ENCODE results near the gene GCAT.
"Not testable (repeated sequence)": the region's sequence is repeated elsewhere in the genome, so short reads cannot be mapped to it uniquely, and the experiment has no call there.

GCAT gene

GRCh38 chr22:37782340-37783168 lies 25.2 kb upstream of the GCAT start:
- no peak for DNase-seq (ENCODE audit: low read depth)

DNA sequence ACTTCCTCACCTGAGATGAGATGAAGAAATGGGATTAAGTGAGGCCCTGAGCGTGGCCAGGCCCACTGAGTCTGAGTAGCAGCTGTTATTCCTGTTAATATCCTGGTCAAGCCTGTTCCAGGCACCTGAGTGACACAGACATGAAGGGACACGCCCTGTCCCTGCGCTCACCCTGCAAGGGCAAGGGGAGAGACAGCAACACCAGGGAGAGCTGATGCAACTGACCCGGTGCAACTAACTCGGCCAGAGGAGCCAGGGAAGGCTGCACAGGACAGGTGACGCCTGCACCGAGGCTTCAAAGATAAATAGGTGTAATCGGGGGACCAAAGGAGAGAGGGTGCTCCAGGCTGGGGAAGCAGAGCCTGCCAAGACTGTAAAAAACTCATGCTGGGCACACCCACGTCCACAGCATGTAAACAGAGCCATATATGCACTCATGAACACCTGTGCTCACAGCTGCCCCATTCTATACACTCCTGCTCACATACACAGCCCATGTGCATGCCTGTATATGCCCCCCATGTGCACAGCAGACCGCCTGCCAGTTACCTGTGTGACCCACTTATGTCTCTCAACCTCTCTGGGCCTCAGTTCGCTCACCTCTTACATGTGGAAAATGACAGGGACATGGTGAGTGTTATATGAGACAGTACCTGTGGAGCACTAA lies 22.8 kb upstream of the GCAT start:
- DNase-seq (ENCODE audit: low read depth) = no peak

DNA sequence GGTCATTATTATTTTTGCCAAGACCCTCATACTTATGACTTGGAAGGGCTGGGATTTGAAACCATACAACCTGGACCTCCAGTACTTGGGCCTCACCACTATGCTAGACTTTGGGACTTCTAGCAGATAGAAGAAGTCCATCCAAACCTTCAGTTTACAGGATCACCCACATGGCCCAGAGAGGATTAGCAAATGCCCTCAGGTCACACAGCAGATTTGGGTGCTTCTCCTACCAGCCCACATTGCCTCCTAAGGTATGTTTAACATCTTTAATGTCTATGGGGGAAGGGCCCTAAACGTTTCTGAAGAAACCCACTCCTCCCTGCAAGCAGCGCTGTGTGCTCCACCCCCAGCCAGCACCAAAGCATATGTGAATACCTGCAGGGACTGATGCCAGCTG lies 17.5 kb upstream of the GCAT start:
- no peak for DNase-seq (ENCODE audit: low read depth)

- no peak for DNase-seq (ENCODE audit: low read depth)
Observed at GRCh38 chr22:37792494-37792893, 15.2 kb upstream of the GCAT start.

GRCh38 chr22:37794376-37794775 lies 13.4 kb upstream of the GCAT start:
- DNase-seq (ENCODE audit: low read depth) = no peak

- DNase-seq (ENCODE audit: low read depth) = no peak
Observed at GRCh38 chr22:37796079-37796478, 11.7 kb upstream of the GCAT start.

DNA sequence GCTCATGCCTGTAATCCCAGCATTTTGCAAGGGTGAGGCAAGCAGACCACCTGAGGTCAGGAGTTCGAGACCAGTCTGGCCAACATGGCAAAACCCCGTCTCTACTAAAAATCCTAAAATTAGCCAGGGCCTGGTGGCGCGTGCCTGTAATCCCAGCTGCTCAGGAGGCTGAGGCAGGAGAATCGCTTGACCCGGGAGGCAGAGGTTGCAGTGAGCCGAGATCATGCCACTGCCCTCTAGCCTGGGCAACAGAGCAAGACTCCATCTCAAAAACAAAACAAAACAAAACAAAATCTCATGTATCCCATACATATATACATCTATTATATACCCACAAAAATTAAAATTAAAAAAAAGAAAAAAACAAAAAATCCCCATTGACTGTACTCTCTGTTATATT lies 10.5 kb upstream of the GCAT start:
- not testable (repeated sequence) for DNase-seq (ENCODE audit: low read depth)

GRCh38 chr22:37797874-37798500 lies 9.7 kb upstream of the GCAT start:
- no peak for DNase-seq (ENCODE audit: low read depth)

DNA sequence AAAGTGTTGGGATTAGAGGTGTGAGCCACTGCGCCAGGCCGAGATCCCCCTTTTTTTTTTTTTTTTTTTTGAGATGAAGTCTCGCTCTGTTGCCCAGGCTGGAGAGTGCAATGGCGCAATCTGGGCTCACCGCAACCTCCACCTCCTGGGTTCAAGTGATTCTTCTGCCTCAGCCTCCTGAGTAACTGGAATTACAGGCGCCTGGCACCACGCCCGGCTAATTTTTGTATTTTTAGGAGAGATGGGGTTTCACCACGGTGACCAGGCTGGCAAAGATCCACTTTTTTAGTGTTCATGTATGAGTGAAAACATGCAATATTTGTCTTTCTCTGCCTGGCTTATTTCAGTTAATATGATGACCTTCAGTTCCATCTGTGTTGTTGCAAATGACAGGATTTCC lies 7.8 kb upstream of the GCAT start:
- not testable (repeated sequence) for DNase-seq (ENCODE audit: low read depth)

- no peak for DNase-seq (ENCODE audit: low read depth)
Observed at GRCh38 chr22:37801946-37802309, 5.8 kb upstream of the GCAT start.

- DNase-seq (ENCODE audit: low read depth) = no peak
Observed at GRCh38 chr22:37802310-37803194, 5.2 kb upstream of the GCAT start.

- no peak for DNase-seq (ENCODE audit: low read depth)
Observed at GRCh38 chr22:37803195-37803638, 4.5 kb upstream of the GCAT start.

DNA sequence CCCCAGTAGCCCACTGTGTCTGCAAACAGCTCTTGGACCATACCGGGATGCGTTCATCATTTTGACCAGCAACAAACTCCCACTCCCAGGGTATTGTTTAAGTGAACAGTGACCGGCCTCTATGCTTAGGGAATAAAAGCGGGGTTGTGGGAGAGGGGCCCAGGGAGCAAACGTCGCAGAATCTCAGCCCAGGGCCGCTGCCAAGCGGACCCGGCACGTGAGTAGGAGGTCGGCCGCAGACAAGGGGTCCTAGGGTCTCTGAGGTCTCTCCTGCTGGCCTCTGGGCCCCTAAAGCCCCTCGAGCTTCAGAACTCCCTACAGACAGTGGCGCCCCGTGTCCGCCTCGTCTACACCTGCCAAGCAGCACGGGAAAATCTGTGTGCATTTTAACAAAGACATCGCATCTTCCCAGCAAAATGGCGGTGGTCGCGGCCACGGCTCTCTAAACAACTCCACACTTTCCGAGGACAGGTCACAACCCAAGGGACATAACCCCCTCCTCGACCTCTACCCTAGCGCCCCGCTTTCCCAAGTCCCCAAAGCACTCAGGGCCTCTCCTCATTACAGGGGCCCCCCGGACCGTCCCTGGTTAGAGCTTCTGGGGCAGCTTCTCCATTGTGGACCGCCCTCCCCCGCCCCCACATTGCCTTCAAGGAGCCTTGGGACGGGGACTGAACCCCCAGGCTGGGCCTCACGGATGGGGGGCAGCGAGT lies 3.9 kb upstream of the GCAT start:
- DNase-seq (ENCODE audit: low read depth) = no peak

DNA sequence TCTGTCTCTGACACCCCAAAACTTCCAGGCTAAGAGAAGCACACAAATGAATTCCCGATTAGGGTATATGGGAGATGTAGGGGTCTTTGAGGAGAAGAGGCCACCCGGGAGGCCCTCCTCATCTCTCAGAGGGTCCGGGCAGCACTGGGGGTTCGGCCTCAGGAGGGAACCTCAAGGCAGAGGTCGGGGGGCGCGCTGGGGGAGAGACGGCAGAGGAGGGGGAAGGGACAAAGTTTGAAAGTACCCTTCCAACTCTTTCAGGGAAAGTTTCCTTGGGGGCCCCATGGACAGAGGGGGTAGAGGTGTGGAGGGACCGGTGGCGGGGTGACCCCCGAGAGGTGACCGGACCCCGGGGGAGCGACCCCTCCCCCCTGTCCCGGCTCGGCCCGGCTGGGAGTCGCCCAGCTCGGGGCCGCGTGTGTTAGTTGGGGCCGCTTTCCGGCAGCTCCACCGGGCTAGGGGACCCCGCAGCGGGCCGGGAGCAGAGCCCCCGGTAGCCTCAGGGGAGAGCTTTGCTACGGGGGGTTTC lies 3.3 kb upstream of the GCAT start:
- no peak for DNase-seq (ENCODE audit: low read depth)

DNA sequence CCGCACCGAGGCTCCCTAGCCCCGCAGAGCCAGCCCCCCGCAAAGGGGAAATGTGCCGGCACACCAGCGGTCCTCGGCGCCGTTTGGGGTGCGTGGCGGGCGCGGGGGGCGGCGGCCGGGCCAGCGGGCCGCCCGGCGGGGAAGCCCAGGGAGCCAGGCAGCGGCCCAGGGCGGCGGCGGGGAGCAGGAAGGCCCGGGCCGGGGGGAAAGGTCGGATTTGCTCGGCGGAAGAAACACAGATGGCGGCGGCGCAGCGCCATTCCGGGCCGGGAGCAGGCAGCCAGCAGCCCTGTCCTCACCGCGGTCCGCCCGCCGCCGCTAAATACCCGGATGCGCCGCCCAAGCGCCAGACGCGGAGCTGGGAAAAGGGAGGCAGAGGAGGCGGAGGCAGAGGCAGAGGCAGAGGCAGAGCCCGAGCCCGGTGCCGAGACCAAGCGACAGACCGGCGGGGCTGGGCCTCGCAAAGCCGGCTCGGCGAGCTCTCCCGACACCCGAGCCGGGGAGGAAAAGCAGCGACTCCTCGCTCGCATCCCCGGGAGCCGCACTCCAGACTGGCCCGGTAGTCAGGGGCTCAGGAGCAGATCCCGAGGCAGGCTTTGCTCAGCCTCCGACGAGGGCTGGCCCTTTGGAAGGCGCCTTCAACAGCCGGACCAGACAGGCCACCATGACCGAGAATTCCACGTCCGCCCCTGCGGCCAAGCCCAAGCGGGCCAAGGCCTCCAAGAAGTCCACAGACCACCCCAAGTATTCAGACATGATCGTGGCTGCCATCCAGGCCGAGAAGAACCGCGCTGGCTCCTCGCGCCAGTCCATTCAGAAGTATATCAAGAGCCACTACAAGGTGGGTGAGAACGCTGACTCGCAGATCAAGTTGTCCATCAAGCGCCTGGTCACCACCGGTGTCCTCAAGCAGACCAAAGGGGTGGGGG lies 2.6 kb upstream of the GCAT start:
- DNase-seq (ENCODE audit: low read depth) = peak; percentile 41

DNA sequence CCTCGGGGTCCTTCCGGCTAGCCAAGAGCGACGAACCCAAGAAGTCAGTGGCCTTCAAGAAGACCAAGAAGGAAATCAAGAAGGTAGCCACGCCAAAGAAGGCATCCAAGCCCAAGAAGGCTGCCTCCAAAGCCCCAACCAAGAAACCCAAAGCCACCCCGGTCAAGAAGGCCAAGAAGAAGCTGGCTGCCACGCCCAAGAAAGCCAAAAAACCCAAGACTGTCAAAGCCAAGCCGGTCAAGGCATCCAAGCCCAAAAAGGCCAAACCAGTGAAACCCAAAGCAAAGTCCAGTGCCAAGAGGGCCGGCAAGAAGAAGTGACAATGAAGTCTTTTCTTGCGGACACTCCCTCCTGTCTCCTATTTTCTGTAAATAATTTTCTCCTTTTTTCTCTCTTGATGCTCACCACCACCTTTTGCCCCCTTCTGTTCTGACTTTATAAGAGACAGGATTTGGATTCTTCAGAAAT lies 1.9 kb upstream of the GCAT start:
- no peak for DNase-seq (ENCODE audit: low read depth)

DNA sequence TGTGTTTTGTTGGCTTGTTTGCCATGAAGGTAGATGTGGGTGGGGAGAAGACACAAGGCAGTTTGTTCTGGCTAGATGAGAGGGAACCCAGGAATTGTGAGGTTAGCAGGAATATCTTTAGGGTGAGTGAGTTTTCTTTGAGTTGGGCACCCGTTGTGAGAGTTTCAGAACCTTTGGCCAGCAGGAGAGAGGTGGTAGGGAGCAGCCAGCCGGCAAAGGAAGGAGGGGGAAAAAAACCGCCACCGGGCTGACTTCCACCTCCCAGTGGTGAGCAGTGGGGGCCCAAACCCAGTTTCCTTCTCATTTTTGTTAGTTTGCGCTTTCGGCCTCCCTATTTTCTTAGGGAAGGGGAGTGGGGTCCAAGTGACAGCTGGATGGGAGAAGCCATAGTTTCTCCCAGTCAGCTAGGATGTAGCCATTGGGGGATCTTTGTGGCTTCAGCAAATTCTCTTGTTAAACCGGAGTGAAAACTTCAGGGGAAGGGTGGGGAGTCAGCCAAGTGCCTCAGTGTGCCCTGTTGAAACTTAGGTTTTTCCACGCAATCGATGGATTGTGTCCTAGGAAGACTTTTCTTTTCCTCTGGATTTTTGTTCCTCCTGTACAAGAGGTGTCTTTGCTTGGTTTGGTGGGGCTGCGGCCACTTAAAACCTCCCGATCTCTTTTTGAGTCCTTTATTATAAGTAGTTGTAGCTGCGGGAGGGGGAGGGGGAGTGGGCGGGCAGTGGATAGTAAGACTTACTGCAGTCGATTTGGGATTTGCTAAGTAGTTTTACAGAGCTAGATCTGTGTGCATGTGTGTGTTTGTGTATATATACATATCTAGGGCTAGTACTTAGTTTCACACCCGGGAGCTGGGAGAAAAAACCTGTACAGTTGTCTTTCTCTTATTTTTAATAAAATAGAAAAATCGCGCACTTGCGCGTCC lies 1.1 kb upstream of the GCAT start:
- DNase-seq (ENCODE audit: low read depth) = no peak

DNA sequence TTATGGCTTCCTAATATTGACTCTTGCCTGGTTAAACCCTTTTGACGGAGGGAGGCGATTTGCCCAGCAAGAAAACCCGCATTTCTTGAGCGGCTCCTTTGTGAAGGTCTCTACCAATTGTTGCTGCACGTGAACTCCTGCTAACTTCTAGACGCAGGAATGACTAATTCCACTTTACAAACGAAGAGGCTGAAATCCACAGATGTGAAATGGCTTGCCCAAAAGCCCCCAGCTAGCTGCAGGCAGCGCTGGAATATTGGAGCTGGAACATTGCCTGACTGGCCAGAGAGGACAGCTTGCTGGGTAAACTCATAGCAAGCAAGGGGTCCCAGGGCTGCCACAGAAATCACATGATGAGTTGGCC lies 542 bp downstream of the GCAT start:
- no peak for DNase-seq (ENCODE audit: low read depth)

All from activated T-helper 1 cell treated with Interleukin-2 at 50 U/mL for 16 hours (primary cell).